Panc1 (cell line): ENCODE data around the gene HRH2.

Experiments used
- CTCF ChIP-seq: fragments of 450-650 bp; IDR thresholded peaks from 2 replicates; pipeline ENCODE4 v1.5.1; 2017; ENCODE audit warnings: mild to moderate bottlenecking
- POLR2AphosphoS5 ChIP-seq: IDR thresholded peaks from 2 replicates; pipeline ENCODE4 v1.6.1; 2012; ENCODE audit warnings: mild to moderate bottlenecking, low read depth, low read length, moderate library complexity
- SIN3A ChIP-seq: IDR thresholded peaks from 2 replicates; pipeline ENCODE4 v1.6.1; 2012; ENCODE audit warnings: low read depth, mild to moderate bottlenecking, low read length, moderate library complexity, borderline replicate concordance; ENCODE audit not compliant: insufficient read depth

GRCh38 chr5:175681968-175682340 lies 24.1 kb downstream of the HRH2 start:
- TF ChIP-seq CTCF: no peak
- no peak for TF ChIP-seq POLR2AphosphoS5
- TF ChIP-seq SIN3A: no peak
